Fibroblast of the aortic adventitia (primary cell): ENCODE measurements around the gene CLCA1. TPM values are rescaled to one million over a fixed set of nuclear protein-coding genes. Genes with fewer than 3 reads are reported as not detected.

Experiments
- DNase-seq: peaks from one replicate; pipeline ENCODE4 v3.0.0-alpha.2; 2010; ENCODE audit warnings: low read depth
- H3K4me3 ChIP-seq: 2 replicates; pipeline ENCODE4 v1.5.1; 2011; ENCODE audit warnings: low read depth, mild to moderate bottlenecking, control low read depth, low read length, moderate library complexity
- CTCF ChIP-seq: IDR thresholded peaks from 2 replicates; pipeline ENCODE4 v1.5.1; 2011; ENCODE audit warnings: mild to moderate bottlenecking, low read length, control low read depth, inconsistent platforms; ENCODE audit not compliant: insufficient read depth
- total RNA-seq: library from RNA; depleted of rRNA; stranded (reverse); fragments of >200 nt; gene quantifications from 2 replicates; pipeline ENCODE4 v1.2.3, GENCODE V29; 2012; ENCODE audit warnings: low replicate concordance

CLCA1 gene
- total RNA-seq, 1 donor: not detected

GRCh38 chr1:86455073-86455472 is 13.7 kb upstream of the CLCA1 start:
- no peak for TF ChIP-seq CTCF
- H3K4me3 ChIP-seq: no peak overlapping the region
- no peak for DNase-seq

GRCh38 chr1:86460998-86461397 is 7.7 kb upstream of the CLCA1 start:
- no peak overlapping the region for H3K4me3 ChIP-seq
- no peak for TF ChIP-seq CTCF
- no peak for DNase-seq

- H3K4me3 ChIP-seq: no peak overlapping the region
- TF ChIP-seq CTCF: no peak
- no peak for DNase-seq
Measured at GRCh38 chr1:86461482-86461881, 7.2 kb upstream of the CLCA1 start.

GRCh38 chr1:86464819-86465218 is 3.9 kb upstream of the CLCA1 start:
- no peak for TF ChIP-seq CTCF
- DNase-seq: no peak
- H3K4me3 ChIP-seq: no peak overlapping the region

GRCh38 chr1:86466109-86466844 is 2.5 kb upstream of the CLCA1 start:
- no peak for DNase-seq
- TF ChIP-seq CTCF: no peak
- H3K4me3 ChIP-seq: no peak overlapping the region

- DNase-seq: peak; percentile 17
- H3K4me3 ChIP-seq: no peak overlapping the region
- TF ChIP-seq CTCF: no peak
Measured at GRCh38 chr1:86466986-86467385, 1.7 kb upstream of the CLCA1 start.

- no peak for TF ChIP-seq CTCF
- no peak for DNase-seq
- no peak overlapping the region for H3K4me3 ChIP-seq
Measured at GRCh38 chr1:86470859-86471258, 2.1 kb downstream of the CLCA1 start.
